Skin of body (tissue), 2 donors: ENCODE results near the gene ADAR. TPM values are rescaled to one million over a fixed set of nuclear protein-coding genes. Genes with fewer than 3 reads are reported as not detected.

Experiments used
- DNase-seq: peaks from one replicate; lab custom pipeline; 2025; lab: John Stamatoyannopoulos, UW
- total RNA-seq: library from RNA; depleted of rRNA; stranded (reverse); fragments of >200 nt; gene quantifications from one replicate; pipeline ENCODE4 v1.2.3, GENCODE V29; 2014

The ADAR gene
- total RNA-seq, 1 donor from 2014 or later = 69.8 TPM

DNA sequence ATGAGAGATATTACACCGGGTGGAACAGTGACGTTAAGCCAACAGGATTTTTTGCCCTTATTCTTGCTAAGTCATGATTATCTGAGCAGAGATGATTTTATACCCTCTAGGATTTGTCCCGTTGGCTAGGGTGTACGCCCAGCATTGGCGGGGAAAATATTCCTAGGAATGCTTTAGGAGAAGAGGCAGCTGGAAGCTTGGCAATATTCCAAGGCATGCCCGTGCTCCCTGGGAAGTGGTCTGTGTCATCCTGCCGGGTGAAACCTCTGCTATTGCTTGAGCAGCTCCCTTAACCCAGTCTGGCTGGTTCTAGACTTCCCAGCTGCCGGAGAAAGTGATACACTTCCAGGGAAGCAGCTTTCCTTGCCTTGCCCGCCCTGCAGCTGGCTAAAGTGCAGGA, 24.2 kb downstream of the ADAR start:
- DNase-seq = no peak

DNA sequence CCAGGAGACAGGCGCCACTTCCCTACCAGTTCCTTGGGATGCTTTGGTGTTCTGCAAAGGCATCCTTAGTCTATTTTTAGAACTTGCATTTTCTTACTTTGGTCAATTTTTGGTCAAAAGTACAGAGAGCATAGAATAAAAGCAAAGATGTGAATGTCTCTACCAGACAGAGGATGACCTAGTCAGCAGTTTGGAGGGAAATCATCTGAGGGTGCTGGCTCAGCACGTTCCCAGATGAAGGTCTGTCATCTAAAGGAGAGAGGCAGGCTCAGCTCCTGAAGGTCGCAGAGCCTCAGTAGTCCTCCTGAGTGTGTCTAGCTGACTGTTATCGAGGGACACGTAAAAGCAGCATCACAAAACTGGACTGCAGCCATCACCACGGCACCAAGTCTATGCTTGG, 25.1 kb downstream of the ADAR start:
- DNase-seq = no peak

GRCh38 chr1:154581766-154582165, 26.2 kb downstream of the ADAR start:
- no peak for DNase-seq

GRCh38 chr1:154579374-154579773, 28.6 kb downstream of the ADAR start:
- no peak for DNase-seq

DNA sequence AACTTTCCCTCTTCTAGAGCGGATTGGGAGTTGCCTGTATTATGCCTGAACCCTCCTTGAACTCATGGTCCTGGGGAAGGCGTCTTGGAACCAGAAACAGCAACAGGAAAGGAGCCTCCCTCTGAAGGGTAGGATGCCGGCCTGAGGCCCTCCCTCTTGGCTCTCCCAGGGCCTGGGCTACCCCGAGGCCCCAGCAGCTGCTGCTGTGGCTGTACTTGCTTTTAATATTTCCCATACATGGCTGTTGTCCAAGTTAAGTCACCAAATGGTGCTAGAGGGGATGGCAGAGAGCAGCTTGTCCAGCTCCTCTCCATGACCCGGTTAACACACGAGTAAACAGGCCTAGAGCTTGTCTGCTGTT, 29.9 kb downstream of the ADAR start:
- no peak for DNase-seq

- no peak for DNase-seq
These were observed 30.5 kb downstream of the ADAR start for GRCh38 chr1:154577346-154578057.

GRCh38 chr1:154575951-154576566, 31.9 kb downstream of the ADAR start:
- DNase-seq = no peak

DNA sequence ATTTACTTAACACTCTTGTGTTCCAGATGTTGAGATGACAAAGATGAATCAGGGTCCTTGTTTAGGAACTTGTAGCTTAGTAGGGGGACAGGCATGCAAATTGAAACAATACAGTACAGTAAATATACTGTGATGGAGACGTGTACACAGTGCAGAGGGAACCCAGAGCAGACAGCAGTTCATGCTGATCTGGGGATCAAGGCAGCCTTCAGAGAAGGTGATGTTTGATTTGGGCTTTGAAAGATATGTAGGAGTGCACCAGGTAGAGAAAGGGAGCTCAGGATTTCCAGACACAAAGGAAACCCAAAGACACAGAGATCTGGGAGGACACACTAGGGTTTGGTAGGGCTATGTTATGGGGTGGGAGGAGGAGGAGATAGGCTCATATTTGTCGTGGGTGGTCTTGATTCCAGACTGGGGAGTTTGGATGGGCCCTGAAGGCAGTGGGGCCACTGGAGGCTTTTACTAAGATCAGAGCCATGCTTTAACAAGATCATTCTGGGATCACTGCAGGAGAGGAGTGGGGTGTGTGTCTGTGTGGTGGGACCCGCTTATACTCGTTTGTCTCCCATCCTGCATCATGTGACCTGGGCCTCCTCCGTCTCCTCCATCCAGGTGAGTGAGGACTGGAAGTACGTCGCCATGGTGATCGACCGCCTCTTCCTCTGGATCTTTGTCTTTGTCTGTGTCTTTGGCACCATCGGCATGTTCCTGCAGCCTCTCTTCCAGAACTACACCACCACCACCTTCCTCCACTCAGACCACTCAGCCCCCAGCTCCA, 32.6 kb downstream of the ADAR start:
- DNase-seq = no peak

- no peak for DNase-seq
These were observed 33.3 kb downstream of the ADAR start for GRCh38 chr1:154574716-154575115.

DNA sequence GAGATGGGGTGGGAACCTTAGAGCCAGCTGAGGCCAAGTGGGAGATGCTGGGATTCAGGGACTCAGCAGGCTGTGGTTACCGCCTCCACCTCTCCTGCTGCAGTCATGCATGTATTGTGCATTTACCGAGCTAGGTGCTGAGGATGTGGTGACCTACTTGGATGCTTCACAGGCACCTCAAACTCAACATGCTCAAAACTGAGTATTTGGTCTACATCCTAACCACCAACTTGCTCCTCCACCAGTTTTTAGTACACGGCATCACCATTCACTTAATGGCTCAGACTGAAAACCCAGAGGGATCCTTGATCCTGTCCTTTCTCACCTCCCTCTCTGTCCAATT, 34.8 kb downstream of the ADAR start:
- DNase-seq = no peak

GRCh38 chr1:154572468-154573167, 35.4 kb downstream of the ADAR start:
- no peak for DNase-seq

DNA sequence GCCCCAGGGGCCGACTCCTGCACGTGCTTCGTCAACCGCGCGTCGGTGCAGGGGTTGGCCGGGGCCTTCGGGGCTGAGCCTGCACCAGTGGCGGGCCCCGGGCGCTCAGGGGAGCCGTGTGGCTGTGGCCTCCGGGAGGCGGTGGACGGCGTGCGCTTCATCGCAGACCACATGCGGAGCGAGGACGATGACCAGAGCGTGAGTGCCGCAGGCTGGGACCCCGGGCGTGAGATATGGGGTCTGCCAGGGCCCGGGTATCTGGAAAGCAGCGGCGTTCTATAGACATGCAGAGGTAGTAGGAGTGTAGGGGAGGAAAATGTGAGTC, 36.1 kb downstream of the ADAR start:
- no peak for DNase-seq

DNA sequence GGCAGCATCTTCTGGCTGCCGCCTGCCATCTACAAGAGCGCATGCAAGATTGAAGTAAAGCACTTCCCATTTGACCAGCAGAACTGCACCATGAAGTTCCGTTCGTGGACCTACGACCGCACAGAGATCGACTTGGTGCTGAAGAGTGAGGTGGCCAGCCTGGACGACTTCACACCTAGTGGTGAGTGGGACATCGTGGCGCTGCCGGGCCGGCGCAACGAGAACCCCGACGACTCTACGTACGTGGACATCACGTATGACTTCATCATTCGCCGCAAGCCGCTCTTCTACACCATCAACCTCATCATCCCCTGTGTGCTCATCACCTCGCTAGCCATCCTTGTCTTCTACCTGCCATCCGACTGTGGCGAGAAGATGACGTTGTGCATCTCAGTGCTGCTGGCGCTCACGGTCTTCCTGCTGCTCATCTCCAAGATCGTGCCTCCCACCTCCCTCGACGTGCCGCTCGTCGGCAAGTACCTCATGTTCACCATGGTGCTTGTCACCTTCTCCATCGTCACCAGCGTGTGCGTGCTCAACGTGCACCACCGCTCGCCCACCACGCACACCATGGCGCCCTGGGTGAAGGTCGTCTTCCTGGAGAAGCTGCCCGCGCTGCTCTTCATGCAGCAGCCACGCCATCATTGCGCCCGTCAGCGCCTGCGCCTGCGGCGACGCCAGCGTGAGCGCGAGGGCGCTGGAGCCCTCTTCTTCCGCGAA, 36.6 kb downstream of the ADAR start:
- DNase-seq = no peak

DNA sequence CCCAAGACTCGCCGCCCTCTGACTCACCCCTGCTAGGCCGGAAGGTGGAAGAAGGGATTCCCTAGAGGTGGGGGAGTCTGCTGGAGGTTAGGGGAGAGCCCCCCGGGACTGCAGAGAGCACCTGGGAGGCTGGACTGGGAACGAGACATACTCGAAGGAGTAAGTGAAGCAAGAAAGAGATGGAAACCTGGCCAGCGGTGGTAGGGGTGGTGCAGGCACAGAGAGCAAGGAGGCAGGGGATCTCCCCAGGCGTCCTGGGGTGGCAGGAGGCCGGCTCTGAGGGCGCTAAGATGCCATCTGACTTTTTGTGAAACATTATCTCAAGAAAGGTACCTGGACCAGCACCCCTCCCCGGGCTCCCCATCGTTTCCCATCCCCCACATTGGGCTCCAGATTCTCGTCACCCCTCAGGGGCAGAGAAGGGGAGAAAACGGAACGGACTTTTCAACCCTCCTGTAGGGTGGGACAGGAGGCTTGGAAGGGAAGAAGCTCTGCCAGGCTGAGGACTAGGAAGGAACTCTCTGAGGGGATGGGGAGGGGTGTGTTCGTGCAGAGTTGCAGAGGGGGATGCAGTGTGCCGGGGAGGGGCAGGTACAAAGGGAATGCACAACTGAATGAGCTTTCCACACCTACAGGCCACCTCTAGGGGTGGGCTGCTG, 39.7 kb downstream of the ADAR start:
- DNase-seq = no peak

- DNase-seq = no peak
These were observed 40.4 kb downstream of the ADAR start, which contains the start of gene CHRNB2 for GRCh38 chr1:154567386-154568156. Gene CHRNB2 (plus strand): TSS chr1:154567778. CDS start chr1:154568045, 267 bp downstream.

DNA sequence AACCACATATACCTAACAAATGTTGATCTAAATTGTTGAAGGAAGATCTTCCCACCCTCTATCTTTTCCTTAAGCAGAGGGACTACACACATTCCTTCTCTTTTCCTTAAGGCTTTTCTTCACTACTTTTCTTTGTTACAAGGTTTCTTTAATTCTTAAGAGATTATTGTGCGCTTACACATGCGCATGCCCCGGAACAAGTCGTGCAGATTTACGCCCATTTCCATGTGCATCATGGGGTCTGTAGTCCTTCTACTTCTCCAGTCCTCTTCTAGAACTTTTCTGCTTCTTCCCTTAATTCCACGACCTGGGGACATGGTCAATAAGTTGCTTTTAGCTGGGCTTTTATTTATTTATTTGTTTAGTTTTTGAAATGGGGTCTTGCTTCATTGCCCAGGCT, 42.1 kb downstream of the ADAR start:
- no peak for DNase-seq

GRCh38 chr1:154559466-154560044, 48.4 kb downstream of the ADAR start:
- DNase-seq = peak; percentile 94

- DNase-seq = peak; percentile 99
These were observed 49.1 kb downstream of the ADAR start for GRCh38 chr1:154558720-154559465.
